IMR-90 (cell line): Measurements from ENCODE around the gene TEAD4. TPM values are rescaled to one million over a fixed set of nuclear protein-coding genes. Genes with fewer than 3 reads are reported as not detected.
"Not testable (repeated sequence)": the region's sequence is repeated elsewhere in the genome, so short reads cannot be mapped to it uniquely, and the experiment has no call there.

Source experiments
- ATAC-seq: fragments of 200-7000 bp; cut with Tn5 transposase; 2 replicates; pipeline ENCODE4 v1.9.1; 2020; ENCODE audit warnings: low read depth, mild to moderate bottlenecking, moderate library complexity
- BruUV-seq: library from RNA; stranded (reverse); fragments of 400-500 nt; replicated peaks from 2 replicates; lab custom pipeline; 2021; lab: Mats Ljungman, UMichigan
- CTCF ChIA-PET: fragments of 300-600 bp; formaldehyde crosslinking; extraction: SDS; loops from one replicate; lab custom pipeline; 2021; ENCODE audit warnings: antibody characterized with exemption; lab: Yijun Ruan, JAX
- POLR2A ChIA-PET: fragments of 300-600 bp; sonication (Branson Sonifier 250); formaldehyde crosslinking; loops from one replicate; lab custom pipeline; 2022; ENCODE audit warnings: antibody characterized with exemption; ENCODE audit not compliant: unreplicated experiment; lab: Charles Lee
- DNase-seq: peaks from one replicate; pipeline ENCODE4 v3.0.0; 2013
- H2AFZ ChIP-seq: replicated peaks from 2 replicates; pipeline ENCODE3; 2013; ENCODE audit warnings: low read length, mild to moderate bottlenecking; ENCODE audit not compliant: poor library complexity
- H2AK5ac ChIP-seq: 2 replicates; pipeline ENCODE4 v1.6.1; 2013; ENCODE audit warnings: low read depth, low read length, inconsistent platforms
- H2AK9ac ChIP-seq: replicated peaks from 2 replicates; pipeline ENCODE3; 2013; ENCODE audit warnings: mild to moderate bottlenecking, low read depth, low read length, moderate library complexity; ENCODE audit not compliant: poor library complexity
- H2BK120ac ChIP-seq: 2 replicates; pipeline ENCODE4 v1.6.1; 2013; ENCODE audit warnings: low read depth, low read length, inconsistent platforms
- H2BK15ac ChIP-seq: 3 replicates; pipeline ENCODE4 v1.6.1; 2013; ENCODE audit warnings: low read depth, low read length, inconsistent platforms
- H2BK20ac ChIP-seq: 2 replicates; pipeline ENCODE4 v1.6.1; 2013; ENCODE audit warnings: low read depth, mild to moderate bottlenecking, inconsistent platforms, low read length, moderate library complexity
- H2BK5ac ChIP-seq: 2 replicates; pipeline ENCODE4 v1.6.1; 2013; ENCODE audit warnings: mild to moderate bottlenecking, low read depth, low read length, inconsistent platforms; ENCODE audit not compliant: poor library complexity, severe bottlenecking
- H3K14ac ChIP-seq: replicated peaks from 2 replicates; pipeline ENCODE4 v1.6.1; 2013; ENCODE audit warnings: low read depth, low read length, inconsistent platforms
- H3K18ac ChIP-seq: 2 replicates; pipeline ENCODE4 v1.6.1; 2013; ENCODE audit warnings: low read depth, low read length, control low read depth
- H3K23ac ChIP-seq: 2 replicates; pipeline ENCODE4 v1.6.1; 2013; ENCODE audit warnings: low read depth, low read length, inconsistent platforms
- H3K27ac ChIP-seq: 2 replicates; pipeline ENCODE4 v1.5.1; 2013; ENCODE audit warnings: mild to moderate bottlenecking, control low read depth, low read length; ENCODE audit not compliant: insufficient read depth
- H3K27me3 ChIP-seq: 2 replicates; pipeline ENCODE4 v1.6.1; 2013; ENCODE audit warnings: low read length; ENCODE audit not compliant: control insufficient read depth, insufficient read depth
- H3K36me3 ChIP-seq: 2 replicates; pipeline ENCODE4 v1.6.1; 2013; ENCODE audit warnings: low read length, mixed read lengths; ENCODE audit not compliant: control insufficient read depth, insufficient read depth
- H3K4ac ChIP-seq: 2 replicates; pipeline ENCODE4 v1.6.1; 2013; ENCODE audit warnings: low read depth, low read length, inconsistent platforms
- H3K4me1 ChIP-seq: 2 replicates; pipeline ENCODE4 v1.6.1; 2013; ENCODE audit warnings: low read length, mixed read lengths; ENCODE audit not compliant: control insufficient read depth, insufficient read depth
- H3K4me2 ChIP-seq: 2 replicates; pipeline ENCODE4 v1.6.1; 2013; ENCODE audit warnings: low read depth, mild to moderate bottlenecking, control low read depth, low read length, moderate library complexity
- H3K4me3 ChIP-seq: 2 replicates; pipeline ENCODE4 v1.5.1; 2013; ENCODE audit warnings: low read depth, mild to moderate bottlenecking, control low read depth, low read length, moderate library complexity; ENCODE audit not compliant: insufficient read depth
- H3K56ac ChIP-seq: 2 replicates; pipeline ENCODE4 v1.6.1; 2013; ENCODE audit warnings: low read length, inconsistent platforms; ENCODE audit not compliant: insufficient read depth; ENCODE audit errors: extremely low read depth
- H3K79me1 ChIP-seq, 2 experiments: 2 replicates each; pipeline ENCODE4 v1.6.1; 2013; ENCODE audit warnings: low read length in 2 of 2, inconsistent platforms in 1 of 2, low read depth in 1 of 2
- H3K9ac ChIP-seq: 2 replicates; pipeline ENCODE4 v1.6.1; 2013; ENCODE audit warnings: low read depth, low read length, control low read depth
- H3K9me1 ChIP-seq: 2 replicates; pipeline ENCODE4 v1.6.1; 2013; ENCODE audit warnings: low read length, inconsistent platforms; ENCODE audit not compliant: insufficient read depth
- H3K9me3 ChIP-seq: 2 replicates; pipeline ENCODE4 v1.6.1; 2013; ENCODE audit warnings: low read length; ENCODE audit not compliant: control insufficient read depth, insufficient read depth
- H4K20me1 ChIP-seq: 2 replicates; pipeline ENCODE4 v1.6.1; 2013; ENCODE audit warnings: low read length, inconsistent platforms; ENCODE audit not compliant: insufficient read depth
- H4K5ac ChIP-seq: 2 replicates; pipeline ENCODE4 v1.6.1; 2013; ENCODE audit warnings: mild to moderate bottlenecking, low read depth, low read length, control low read depth
- H4K8ac ChIP-seq, 2 experiments: 2 replicates each; pipeline ENCODE4 v1.6.1; 2013; ENCODE audit warnings: low read depth in 2 of 2, low read length in 2 of 2, control low read depth in 1 of 2, inconsistent platforms in 1 of 2
- H4K91ac ChIP-seq: 2 replicates; pipeline ENCODE4 v1.6.1; 2013; ENCODE audit warnings: low read depth, low read length, inconsistent platforms; ENCODE audit not compliant: insufficient read depth
- WGBS, 2 experiments: methylation state at CpG; one replicate each; pipeline versions ENCODE4 v1.1.5 to v1.1.7; 2013; ENCODE audit warnings: missing lambda C conversion rate in 2 of 2; ENCODE audit not compliant: insufficient read length in 1 of 2; ENCODE audit errors: extremely low coverage in 2 of 2; 5-methylcytosine and 5-hydroxymethylcytosine counted together
- dilution Hi-C: fragments of 300-500 bp; cut with HindIII; formaldehyde crosslinking; loops from one replicate; pipeline ENCODE4 v1.14.3; 2018; ENCODE audit warnings: low sequenced_read_pairs; ENCODE audit not compliant: unreplicated experiment
- in situ Hi-C: fragments of 300-500 bp; cut with MboI; formaldehyde crosslinking; loops from 3 replicates; pipeline ENCODE4 v1.14.3; 2019; ENCODE audit warnings: low sequenced_read_pairs, inconsistent platforms, mixed read lengths
- intact Hi-C: fragments of 100-400 bp; cut with micrococcal nuclease; formaldehyde crosslinking; loops from 2 replicates; pipeline ENCODE4 v1.10.0; 2022
- polyA plus RNA-seq, 3 experiments: library from polyadenylated mRNA; depleted of rRNA; stranded (reverse); fragments of >200 nt; gene quantifications; 2 replicates each; pipeline ENCODE4 v1.2.3, GENCODE V29; 2012; ENCODE audit warnings: low replicate concordance in 1 of 3
- total RNA-seq: library from RNA; depleted of rRNA; stranded (reverse); fragments of >200 nt; gene quantifications from 2 replicates; pipeline ENCODE4 v1.2.3, GENCODE V29; 2012

Gene TEAD4
- total and polyA plus RNA-seq, 2 of the 4 experiments (the other 2 are of a cell fraction) = 8.8 to 24.9 TPM

DNA sequence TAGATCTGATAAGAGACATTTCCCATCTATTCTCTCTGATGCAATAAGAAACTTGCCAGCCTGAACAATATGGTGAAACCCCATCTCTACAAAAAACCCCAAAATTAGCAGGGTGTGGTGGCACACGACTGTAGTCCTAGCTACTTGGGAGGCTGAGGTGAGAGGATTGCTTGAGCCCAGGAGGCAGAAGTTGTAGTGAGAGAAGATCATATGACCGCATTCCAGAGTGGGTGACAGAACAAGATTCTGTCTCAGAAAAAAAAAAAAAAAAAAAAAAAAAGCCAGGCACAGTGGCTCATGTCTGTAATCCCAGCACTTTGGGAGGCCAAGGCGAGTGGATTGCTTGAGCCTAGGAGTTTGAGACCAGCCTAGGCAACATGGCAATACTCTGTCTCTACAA is 106.6 kb downstream of the TEAD4 start:
- POLR2A ChIA-PET, H3K4me1 ChIP-seq, H2BK20ac ChIP-seq, H2BK15ac ChIP-seq, H3K56ac ChIP-seq, H3K18ac ChIP-seq, H3K23ac ChIP-seq, H3K9me3 ChIP-seq, BruUV-seq, H4K20me1 ChIP-seq, H3K4me2 ChIP-seq, H3K36me3 ChIP-seq, H4K8ac ChIP-seq, H3K4ac ChIP-seq, H3K79me1 ChIP-seq, CTCF ChIA-PET, H3K9ac ChIP-seq, DNase-seq, H3K9me1 ChIP-seq, in situ Hi-C loops, H2AK9ac ChIP-seq, H3K4me3 ChIP-seq, dilution Hi-C loops, H2AK5ac ChIP-seq, intact Hi-C loops, H4K5ac ChIP-seq, H3K27ac ChIP-seq, H2BK5ac ChIP-seq, H3K14ac ChIP-seq, H4K91ac ChIP-seq, H2AFZ ChIP-seq, H2BK120ac ChIP-seq: not testable (repeated sequence)
- ATAC-seq = peak; percentile 43; the same call in 1 of the 2 replicates
- 80% methylated on average over 1 of the region's 3 CpGs; no CpG with 5 or more reads in 1 of the 2 experiments for WGBS, 2 experiments
- peaks cover 24% of the 10 kb centered on the region for H3K27me3 ChIP-seq
